SK-N-SH (cell line): ENCODE data around the gene PSMC3. TPM values are rescaled to one million over a fixed set of nuclear protein-coding genes. Genes with fewer than 3 reads are reported as not detected.
A peak's percentile ranks its signal among the peaks of the same experiment; 100 is the strongest.
"Not testable (repeated sequence)": the region's sequence is repeated elsewhere in the genome, so short reads cannot be mapped to it uniquely, and the experiment has no call there.

Experiments used
- CTCF ChIA-PET: fragments of 300-600, 350-600 bp; formaldehyde crosslinking; extraction: SDS; loops from one replicate; lab custom pipeline; 2021; lab: Yijun Ruan, JAX
- POLR2A ChIA-PET: fragments of 350-600 bp; sonication (Branson Sonifier 250); formaldehyde crosslinking; extraction: SDS; loops from one replicate; lab custom pipeline; 2020; ENCODE audit warnings: antibody characterized with exemption, inconsistent platforms; lab: Yijun Ruan, JAX
- DNase-seq: peaks from one replicate; pipeline ENCODE4 v3.0.0; 2012
- H2AFZ ChIP-seq: fragments of 200-600 bp; sonication (generic); 2 replicates; pipeline ENCODE4 v1.8.1; 2016; ENCODE audit warnings: antibody characterized with exemption, mild to moderate bottlenecking, low read depth
- H3F3A ChIP-seq: fragments of 200-600 bp; sonication (generic); replicated peaks from 2 replicates; pipeline ENCODE3; 2016; ENCODE audit warnings: antibody characterized with exemption, mild to moderate bottlenecking; ENCODE audit not compliant: insufficient read depth
- H3K27ac ChIP-seq, 2 experiments: fragments of 200-500 bp in 1 of 2; fragments of 200-600 bp in 1 of 2; sonication (Bioruptor generic) in 1 of 2; sonication (generic), shearing (Covaris generic) in 1 of 2; 2 replicates each; pipeline versions ENCODE4 v1.5.1 to v1.6.1; 2014 to 2016; ENCODE audit warnings: low read depth in 2 of 2, inconsistent platforms in 1 of 2, low read length in 1 of 2, mild to moderate bottlenecking in 1 of 2, mixed read lengths in 1 of 2
- H3K27me3 ChIP-seq: fragments of 200-600 bp; sonication (generic), shearing (Covaris generic); 2 replicates; pipeline ENCODE4 v1.6.1; 2016; ENCODE audit warnings: mixed run types; ENCODE audit not compliant: insufficient read depth
- H3K36me3 ChIP-seq, 2 experiments: fragments of 200-500 bp in 1 of 2; fragments of 200-600 bp in 1 of 2; sonication (Bioruptor generic) in 1 of 2; sonication (generic) in 1 of 2; replicated peaks in 1 of 2; 2 replicates each; pipeline versions ENCODE3 to v1.5.1; 2014 to 2016; ENCODE audit warnings: low read length in 1 of 2, mild to moderate bottlenecking in 1 of 2; ENCODE audit not compliant: insufficient read depth in 2 of 2, control insufficient read depth in 1 of 2
- H3K4me1 ChIP-seq, 2 experiments: fragments of 200-500 bp in 1 of 2; fragments of 200-600 bp in 1 of 2; sonication (Bioruptor generic) in 1 of 2; sonication (generic), shearing (Covaris generic) in 1 of 2; 2 replicates each; pipeline versions ENCODE4 v1.5.1 to v1.6.1; 2014 to 2016; ENCODE audit warnings: low read depth in 1 of 2, low read length in 1 of 2, mixed run types in 1 of 2; ENCODE audit not compliant: insufficient read depth in 2 of 2, control insufficient read depth in 1 of 2
- H3K4me2 ChIP-seq: fragments of 200-600 bp; sonication (generic), shearing (Covaris generic); 2 replicates; pipeline ENCODE4 v1.6.1; 2017; ENCODE audit warnings: mixed run types
- H3K4me3 ChIP-seq, 2 experiments: fragments of 200-500 bp in 1 of 2; fragments of 200-600 bp in 1 of 2; sonication (Bioruptor generic) in 1 of 2; sonication (generic), shearing (Covaris generic) in 1 of 2; 2 replicates each; pipeline versions ENCODE4 v1.5.1 to v1.8.1; 2014 to 2016; ENCODE audit warnings: low read depth in 2 of 2, inconsistent platforms in 1 of 2, low read length in 1 of 2, mild to moderate bottlenecking in 1 of 2, mixed read lengths in 1 of 2, moderate library complexity in 1 of 2
- H3K79me2 ChIP-seq: fragments of 200-600 bp; sonication (generic); 2 replicates; pipeline ENCODE4 v1.8.1; 2017; ENCODE audit warnings: mild to moderate bottlenecking; ENCODE audit not compliant: insufficient read depth
- H3K9ac ChIP-seq: fragments of 200-600 bp; sonication (generic); 2 replicates; pipeline ENCODE4 v1.6.1; 2017; ENCODE audit warnings: mixed run types
- H3K9me2 ChIP-seq: fragments of 200-600 bp; sonication (generic); 2 replicates; pipeline ENCODE4 v1.6.1; 2017; ENCODE audit warnings: mixed run types
- H3K9me3 ChIP-seq: fragments of 200-600 bp; sonication (generic); 2 replicates; pipeline ENCODE4 v1.6.1; 2017; ENCODE audit warnings: mixed run types, mild to moderate bottlenecking, moderate library complexity
- H4K20me1 ChIP-seq: fragments of 200-600 bp; sonication (generic); 2 replicates; pipeline ENCODE4 v1.6.1; 2017; ENCODE audit warnings: mild to moderate bottlenecking, mixed run types; ENCODE audit not compliant: insufficient read depth
- CTCF ChIP-seq: fragments of 200-600 bp; sonication (generic); IDR thresholded peaks from 2 replicates; pipeline ENCODE4 v1.6.1; 2017; ENCODE audit warnings: antibody characterized with exemption, mild to moderate bottlenecking, moderate library complexity
- EZH2phosphoT487 ChIP-seq: fragments of 200-600 bp; sonication (generic); IDR thresholded peaks from 2 replicates; pipeline ENCODE4 v1.6.1; 2017; ENCODE audit warnings: low read depth, mixed run types, mild to moderate bottlenecking, antibody characterized with exemption, moderate library complexity, borderline replicate concordance
- NFIC ChIP-seq: IDR thresholded peaks from 2 replicates; pipeline ENCODE4 v1.4.0; 2012; ENCODE audit warnings: borderline replicate concordance
- POLR2AphosphoS5 ChIP-seq: IDR thresholded peaks from 2 replicates; pipeline ENCODE4 v1.6.1; 2012; ENCODE audit warnings: low read depth, low read length
- RAD21 ChIP-seq: IDR thresholded peaks from 2 replicates; pipeline ENCODE4 v1.6.1; 2012; ENCODE audit warnings: mild to moderate bottlenecking, low read length
- RCOR1 ChIP-seq: fragments of 150-350 bp; IDR thresholded peaks from 2 replicates; pipeline ENCODE4 v1.6.1; 2017; ENCODE audit warnings: antibody characterized with exemption, low read length
- SMC3 ChIP-seq: IDR thresholded peaks from 2 replicates; pipeline ENCODE4 v1.6.1; 2012; ENCODE audit warnings: low read depth, low read length, improper control_type of control experiment
- ZBTB33 ChIP-seq: IDR thresholded peaks from 2 replicates; pipeline ENCODE4 v1.4.0; 2012; ENCODE audit warnings: low read depth, borderline replicate concordance
- WGBS: methylation state at CpG from one replicate; pipeline ENCODE4 v1.1.6; 2017; ENCODE audit warnings: low lambda C conversion rate; 5-methylcytosine and 5-hydroxymethylcytosine counted together
- polyA plus RNA-seq, 3 experiments: library from polyadenylated mRNA; depleted of rRNA; stranded (reverse); fragments of >200 nt; gene quantifications; 2 replicates each; pipeline ENCODE4 v1.2.3, GENCODE V29; 2012

PSMC3 gene
- polyA plus RNA-seq, 1 of the 3 experiments (the other 2 are of a cell fraction) = 184 TPM

DNA sequence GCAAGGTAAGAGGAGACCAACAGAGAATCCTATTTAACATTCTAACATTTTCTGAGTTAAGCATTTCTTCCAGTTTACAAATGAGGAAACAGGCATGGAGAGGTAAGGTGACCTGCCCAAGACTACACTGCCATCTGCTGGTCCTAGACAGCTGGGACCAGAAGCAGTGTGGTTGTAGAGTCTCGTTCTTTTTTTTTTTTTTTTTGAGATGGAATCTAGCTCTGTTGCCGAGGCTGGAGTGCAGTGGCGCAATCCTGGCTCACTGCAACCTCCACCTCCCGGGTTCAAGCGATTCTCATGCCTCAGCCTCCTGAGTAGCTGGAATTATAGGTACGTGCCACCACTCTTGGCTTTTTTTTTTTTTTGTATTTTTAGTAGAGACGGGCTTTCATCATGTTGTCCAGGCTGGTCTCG is 28.0 kb upstream of the PSMC3 start:
- H3K27me3 ChIP-seq, H3K27ac ChIP-seq, H2AFZ ChIP-seq, H3K4me2 ChIP-seq, H3F3A ChIP-seq, H3K9ac ChIP-seq, H3K9me3 ChIP-seq, H3K4me3 ChIP-seq, H3K79me2 ChIP-seq, H3K4me1 ChIP-seq, H3K9me2 ChIP-seq, H4K20me1 ChIP-seq, H3K36me3 ChIP-seq: not testable (repeated sequence)
- CTCF ChIA-PET = interaction anchor here (0.7 to 3.3 kb wide), 15 partner anchors 8 to 399 kb away, joined by 3 to 22 read pairs (median 4); no protein-coding TSS in a partner anchor
- WGBS = 33% methylated on average over 8 of the region's 8 CpGs
- POLR2A ChIA-PET = interaction anchor here (0.5 to 1.2 kb wide), 2 partner anchors 29 to 41 kb away, joined by 3 to 4 read pairs; no protein-coding TSS in a partner anchor
- peak; percentile 64 for TF ChIP-seq SMC3
- peak; percentile 82 for TF ChIP-seq RAD21
- peak; percentile 91 for TF ChIP-seq CTCF
- DNase-seq = peak; percentile 80

DNA sequence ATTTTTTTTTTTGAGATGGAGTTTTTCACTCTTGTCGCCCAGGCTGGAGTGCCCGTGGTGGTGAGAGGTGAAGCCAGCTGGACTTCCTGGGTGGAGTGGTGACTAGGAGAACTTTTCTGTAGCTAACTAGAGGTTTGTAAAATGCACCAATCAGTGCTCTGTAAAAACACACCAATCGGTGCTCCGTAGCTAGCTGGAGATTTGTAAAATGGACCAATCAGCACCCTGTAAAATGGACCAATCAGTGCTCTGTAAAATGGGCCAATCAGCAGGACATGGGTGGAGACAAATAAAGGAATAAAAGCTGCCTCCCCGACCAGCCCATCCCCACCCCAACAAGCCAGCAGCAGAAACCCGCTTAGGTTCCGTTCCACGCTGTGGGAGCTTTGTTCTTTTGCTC is 27.1 kb upstream of the PSMC3 start:
- POLR2A ChIA-PET = no interaction called here
- TF ChIP-seq RCOR1 = no peak
- TF ChIP-seq NFIC = no peak
- TF ChIP-seq EZH2phosphoT487 = no peak
- TF ChIP-seq ZBTB33 = no peak
- TF ChIP-seq POLR2AphosphoS5 = no peak
- no peak for TF ChIP-seq SMC3
- CTCF ChIA-PET = interaction anchor here (0.6 to 3.3 kb wide), 14 partner anchors 8 to 300 kb away, joined by 3 to 22 read pairs (median 4); no protein-coding TSS in a partner anchor

More for the DNA sequence above, 27.1 kb upstream of the PSMC3 start:
- Histone ChIP-seq H3F3A (peaks cover 7% of the 10 kb centered on the region), H3K4me1 (peaks cover 0 to 11% of the 10 kb centered on the region in 2 experiments; a peak in 1 of 4 replicates), H3K27me3 (no peaks in the 10 kb centered on the region), H3K4me2 (no peak overlapping the region), H3K9me2 (no peaks in the 10 kb centered on the region), H2AFZ (no peak overlapping the region), H3K9me3 (no peaks in the 10 kb centered on the region), H3K4me3 (no peak overlapping the region), H3K27ac (no peak overlapping the region), H4K20me1 (no peaks in the 10 kb centered on the region), H3K36me3 (no peaks in the 10 kb centered on the region), H3K79me2 (no peaks in the 10 kb centered on the region), H3K9ac (no peak overlapping the region)
- no peak for DNase-seq
- WGBS = 98% methylated on average over 8 of the region's 8 CpGs
